Endometrium (tissue), 2 donors: ENCODE results near the gene RASAL1.

Experiments
- FAIRE-seq: peaks from 2 replicates; lab custom pipeline; 2012; peaks lifted over from hg19 to GRCh38; lab: Jason Lieb, UNC
- donor health status: control.
- donor health status: control.

Gene RASAL1

DNA sequence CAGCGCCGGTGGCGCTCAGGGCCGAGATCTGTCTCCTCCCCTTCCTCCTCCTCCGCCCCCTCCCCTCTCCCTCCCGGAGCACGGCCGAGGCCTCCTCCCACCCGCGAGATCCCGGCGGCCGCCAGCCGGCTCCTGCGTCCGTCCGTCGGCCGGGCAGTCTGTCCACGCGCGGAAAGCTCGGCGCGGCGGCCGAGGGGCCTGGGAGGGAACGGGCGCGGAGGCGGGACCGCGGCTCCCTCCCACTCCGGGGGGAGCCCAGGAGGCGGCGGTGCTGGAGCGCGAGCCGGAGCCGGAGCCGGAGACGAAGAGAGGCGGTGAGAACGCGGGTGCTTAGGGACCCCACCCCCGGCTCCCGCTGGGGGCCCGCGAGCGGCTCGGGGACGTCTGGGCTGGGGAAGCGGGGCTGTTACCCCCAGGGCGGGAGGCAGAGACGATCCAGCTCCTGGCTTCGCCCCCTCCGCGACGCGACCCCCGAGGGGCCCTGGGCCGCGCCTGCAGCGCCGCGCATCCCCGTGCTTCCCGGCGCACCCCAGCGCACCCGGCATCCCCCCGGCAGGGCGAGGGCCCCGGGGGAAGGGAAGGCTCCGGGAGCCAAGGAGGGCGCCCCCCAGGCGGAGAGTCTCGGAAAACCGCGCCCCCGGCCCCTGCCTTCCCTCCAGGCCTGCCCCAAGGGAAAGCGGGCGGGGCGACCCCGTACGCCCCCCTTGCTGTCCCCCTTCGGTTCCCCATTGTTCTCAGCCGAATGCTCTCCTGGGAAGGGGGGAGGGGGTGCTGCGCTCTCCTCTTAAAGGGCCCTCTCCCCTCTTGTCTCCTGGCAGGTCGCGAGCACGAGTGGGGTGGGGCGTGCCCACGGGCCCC, 78.7 kb downstream of the RASAL1 start, which contains the start of gene DTX1:
Gene DTX1, plus strand, starts transcription at position 100 of the 858 bp plus-strand sequence. CDS start 1,463 bp downstream, outside the sequence.
- no peak for FAIRE-seq

DNA sequence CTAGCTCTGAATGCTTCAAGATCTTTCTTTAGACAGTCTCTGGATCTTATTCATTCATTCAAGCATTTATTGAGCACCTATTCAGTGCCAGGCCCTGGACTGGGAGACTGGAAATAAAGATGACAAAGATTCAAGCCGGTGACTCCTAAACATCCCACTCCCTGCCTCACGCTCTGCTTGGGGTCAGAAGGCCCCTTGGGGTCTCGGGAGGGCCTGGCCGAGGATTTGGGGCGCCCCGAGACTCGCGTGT, 79.3 kb downstream of the RASAL1 start:
- FAIRE-seq: no peak

DNA sequence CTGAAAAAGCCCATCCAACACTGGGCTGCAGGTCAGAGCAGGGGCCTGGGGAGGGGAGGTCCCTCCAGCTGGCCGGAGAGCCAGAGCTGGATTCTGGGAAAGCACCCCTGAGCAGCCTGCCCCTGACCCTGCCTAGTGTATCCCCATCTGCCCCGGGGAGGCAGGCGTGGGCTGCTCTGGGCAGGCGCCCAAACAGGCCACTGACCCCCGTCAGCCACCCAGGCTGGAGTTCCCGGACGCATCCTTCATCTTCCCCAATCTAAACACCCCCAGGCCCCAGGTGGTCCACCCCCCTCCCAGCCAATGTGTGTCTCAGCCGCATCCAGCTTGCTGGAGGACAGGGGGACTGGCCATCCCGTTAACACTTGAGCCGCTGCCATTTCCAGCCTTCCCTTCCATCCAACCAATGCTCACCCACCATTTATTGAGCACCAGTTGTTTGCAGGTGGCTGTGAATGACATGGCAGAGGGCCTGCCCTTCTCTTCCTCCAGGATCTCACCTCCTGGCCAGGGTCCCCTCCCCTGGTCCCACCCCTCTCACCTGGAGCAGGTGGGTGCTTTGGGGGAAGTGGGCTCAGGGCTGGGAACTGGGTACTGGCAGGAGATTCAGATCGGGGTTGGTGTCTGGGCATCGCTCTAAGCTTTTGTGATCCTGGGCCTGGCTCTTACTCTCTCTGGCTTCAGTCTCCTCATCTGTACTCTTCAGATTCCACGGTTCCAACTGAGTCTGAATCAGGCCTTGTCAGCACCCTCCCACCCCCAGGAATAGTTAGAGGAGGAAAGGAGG, 79.8 kb downstream of the RASAL1 start:
- no peak for FAIRE-seq

DNA sequence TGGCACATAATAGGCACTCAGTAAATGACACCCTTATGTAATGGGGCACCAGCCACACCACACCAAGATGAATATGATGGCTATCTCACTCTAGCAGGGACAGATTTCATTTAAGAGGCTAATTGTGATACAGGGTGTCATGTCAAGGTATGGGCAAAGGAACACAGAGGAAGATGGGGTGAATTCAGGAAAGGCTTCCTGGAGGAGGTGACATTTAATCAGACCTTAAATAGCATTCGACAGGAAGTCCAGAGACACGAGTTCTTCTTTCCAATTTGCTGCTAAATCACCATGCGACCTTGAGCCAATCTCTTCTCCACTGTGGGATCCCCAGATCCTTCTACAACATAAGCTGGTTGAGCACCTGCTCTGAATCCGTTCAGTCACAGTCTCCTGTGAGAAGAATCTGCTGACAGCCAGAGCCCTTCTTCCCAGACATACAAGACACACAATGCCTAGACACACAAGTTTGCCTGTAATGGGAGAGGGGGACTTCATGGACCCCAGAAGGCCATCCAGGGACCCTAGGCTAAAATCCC, 80.5 kb downstream of the RASAL1 start:
- FAIRE-seq: no peak

DNA sequence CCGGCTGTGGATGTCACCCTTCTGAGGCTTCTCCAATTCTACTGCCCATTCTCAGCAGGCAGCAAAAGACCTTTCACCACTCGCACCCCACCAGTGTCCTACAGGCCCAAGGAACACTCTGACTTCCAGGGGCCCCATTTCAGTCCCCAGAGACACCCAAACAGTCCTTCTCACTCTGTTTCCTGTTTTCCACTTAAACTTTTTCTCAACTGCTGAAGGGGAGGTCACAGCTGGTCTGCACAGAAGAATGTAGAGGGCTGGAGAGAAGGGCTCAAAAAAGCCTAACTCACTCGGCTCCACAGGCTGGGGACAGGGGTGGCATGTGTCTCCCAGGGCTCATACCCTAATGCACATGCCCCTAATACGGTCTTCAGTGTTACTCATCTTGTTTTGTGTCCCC, 83.2 kb downstream of the RASAL1 start:
- FAIRE-seq: no peak

DNA sequence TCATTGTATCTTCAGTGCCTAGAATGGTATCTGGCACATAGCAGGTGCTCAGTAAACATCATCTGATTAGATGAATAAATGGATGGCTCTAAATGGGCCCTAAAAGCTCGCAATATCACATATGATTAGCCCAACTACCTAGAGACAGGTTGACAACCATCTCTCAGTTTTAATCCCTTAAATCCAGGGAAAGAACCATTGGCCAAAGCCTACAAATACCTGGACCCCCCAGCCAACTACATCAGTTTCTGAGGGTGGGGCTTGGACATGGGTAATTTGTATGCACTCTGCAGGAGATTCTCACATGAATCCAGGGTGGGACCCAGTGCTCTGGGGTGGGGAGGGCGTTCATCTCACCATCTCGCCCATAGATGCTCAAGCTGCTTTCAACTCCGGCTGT, 83.8 kb downstream of the RASAL1 start:
- FAIRE-seq: no peak

DNA sequence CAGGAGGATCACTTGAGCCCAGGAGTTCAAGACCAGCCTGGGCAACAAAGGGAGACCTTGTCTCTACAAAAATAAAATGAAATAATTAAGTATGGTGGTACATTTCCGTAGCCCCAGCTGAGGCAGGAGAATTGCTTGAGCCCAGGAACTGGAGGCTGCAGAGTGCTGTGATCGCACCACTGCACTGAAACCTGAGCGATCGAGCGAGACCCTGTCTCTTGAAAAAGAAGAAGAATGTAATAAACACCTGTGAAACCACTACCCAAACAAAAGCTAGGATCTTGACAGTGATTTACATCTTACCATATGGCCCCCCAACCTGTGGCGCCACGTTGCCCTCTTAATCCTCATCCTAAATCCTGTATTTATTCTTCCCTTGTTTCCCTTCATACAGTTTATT, 84.8 kb downstream of the RASAL1 start:
- FAIRE-seq: no peak

DNA sequence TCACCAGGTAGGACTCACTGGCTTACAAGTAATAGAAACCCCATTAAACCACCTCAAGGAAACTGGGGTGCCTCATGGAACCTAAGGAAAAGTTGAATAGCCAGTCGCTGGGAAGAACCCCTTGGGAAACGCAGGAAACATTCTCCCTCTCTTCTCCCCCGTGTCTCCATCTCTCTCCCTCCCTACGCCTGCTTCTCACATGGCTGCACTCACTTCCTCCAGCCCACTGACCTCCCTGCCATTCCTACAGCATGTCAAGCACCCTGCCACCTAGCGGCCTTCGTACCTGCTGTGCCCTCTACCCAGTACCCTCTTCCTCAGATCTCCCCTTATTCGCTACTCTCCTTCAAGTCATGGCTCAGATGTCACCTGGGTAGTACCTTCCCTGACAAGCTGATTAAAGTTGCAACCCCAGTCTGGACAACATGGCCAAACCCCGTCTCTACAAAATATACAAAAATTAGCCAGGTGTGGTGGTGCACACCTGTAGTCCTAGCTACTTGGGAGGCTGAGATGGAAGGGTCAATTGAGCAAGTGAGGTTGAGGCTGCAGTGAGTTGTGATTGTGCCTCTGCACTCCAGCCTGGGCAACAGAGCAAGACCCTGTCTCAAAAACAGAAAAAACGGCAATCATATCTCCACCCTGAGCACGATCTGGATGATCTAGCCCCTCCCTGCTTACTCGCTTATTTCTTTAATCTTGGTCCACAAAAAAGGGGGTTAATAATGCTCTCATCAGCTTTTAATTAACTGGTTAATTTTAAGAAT, 85.4 kb downstream of the RASAL1 start:
- no peak for FAIRE-seq
